ENCODE data around the gene CCDC190. TPM values are rescaled to one million over a fixed set of nuclear protein-coding genes. Genes with fewer than 3 reads are reported as not detected.

Gene CCDC190
- total and polyA plus RNA-seq, 8 donors = 0.22 to 2.1 (median 0.65) TPM

DNA sequence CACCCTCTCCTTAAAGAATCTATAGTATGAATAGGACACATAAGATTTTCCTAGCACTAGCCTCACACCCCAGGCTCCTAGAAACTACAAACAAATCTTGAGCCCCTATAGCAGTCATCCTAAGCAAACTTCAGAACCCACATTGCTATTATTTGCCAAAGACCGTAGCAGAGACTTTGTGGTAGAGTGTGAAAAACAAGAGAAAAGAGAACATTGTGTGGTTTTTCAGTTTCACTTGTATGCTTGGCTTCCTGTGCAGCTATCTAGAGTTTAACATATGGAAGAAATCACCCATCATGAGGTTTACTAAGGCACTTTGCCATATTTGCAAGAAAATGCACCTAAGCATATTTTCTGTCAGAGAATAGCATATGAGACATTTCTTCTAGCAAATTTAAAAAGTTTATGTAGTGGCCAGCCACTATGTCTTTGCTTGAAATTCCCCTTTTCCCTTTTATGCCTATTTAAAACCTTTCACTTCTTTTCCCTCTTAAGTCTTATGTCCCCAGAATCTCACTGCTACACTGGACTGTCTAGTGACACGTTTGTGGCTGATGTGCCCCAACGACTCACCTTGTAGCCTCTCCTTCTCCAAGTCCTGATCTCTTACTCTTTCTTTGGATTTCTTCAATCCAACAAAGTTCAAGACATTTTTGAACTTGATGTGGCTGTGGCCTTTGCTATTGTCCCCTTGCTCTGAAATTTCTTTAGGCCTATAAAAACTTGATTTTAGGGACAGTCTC lies 25.6 kb downstream of the CCDC190 start:
- TF ChIP-seq CTCF (IDR thresholded peaks at IDR 0.05) = no peak
- Histone ChIP-seq H3K27ac (no peak overlapping the region), H3K27me3 (no peaks in the 10 kb centered on the region), H3K4me1 (no peaks in the 10 kb centered on the region), H3K36me3 (no peaks in the 10 kb centered on the region), H3K4me3 (no peak overlapping the region), H3K9me3 (peaks cover 0 to 18% of the 10 kb centered on the region in 2 donors)
- ATAC-seq (no peak), DNase-seq (no peak)
- intact Hi-C loops (cut with DNase I) = no loop called here

DNA sequence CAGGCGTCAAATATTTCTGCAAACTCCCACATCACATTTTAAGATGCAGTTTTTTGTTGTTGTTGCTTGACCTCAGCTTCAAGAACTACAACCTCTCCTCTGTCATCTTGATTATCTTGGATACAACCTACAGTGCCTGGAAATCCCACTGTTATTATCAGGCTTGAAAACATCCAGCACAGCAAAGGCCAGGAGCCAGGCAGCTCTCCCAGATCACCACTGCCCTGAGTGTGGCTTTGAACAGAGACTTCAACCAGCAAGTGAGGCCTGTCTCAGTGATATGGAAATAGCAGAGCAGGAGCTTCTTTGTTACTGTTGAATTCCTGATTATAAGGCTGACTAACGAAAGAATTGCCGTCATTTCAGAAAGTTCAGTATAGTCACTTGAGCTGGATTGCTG lies 28.5 kb downstream of the CCDC190 start:
- intact Hi-C loops (cut with DNase I) = no loop called here
- ATAC-seq (no peak), DNase-seq (no peak)
- Histone ChIP-seq H3K27me3 (peaks cover 0 to 2% of the 10 kb centered on the region in 2 donors), H3K27ac (no peak overlapping the region), H3K4me1 (no peaks in the 10 kb centered on the region), H3K36me3 (no peaks in the 10 kb centered on the region), H3K9me3 (no peaks in the 10 kb centered on the region), H3K4me3 (no peak overlapping the region)
- TF ChIP-seq CTCF (IDR thresholded peaks at IDR 0.05) = no peak

- intact Hi-C loops (cut with DNase I) = no loop called here
- H3K4me3 ChIP-seq = no peak overlapping the region
- no peaks in the 10 kb centered on the region for H3K36me3 ChIP-seq
- TF ChIP-seq CTCF (IDR thresholded peaks at IDR 0.05) = no peak
- DNase-seq (no peak), ATAC-seq (no peak)
- H3K9me3 ChIP-seq = no peaks in the 10 kb centered on the region
- no peak overlapping the region for H3K27ac ChIP-seq
- no peaks in the 10 kb centered on the region for H3K4me1 ChIP-seq
- H3K27me3 ChIP-seq = peaks cover 0 to 16% of the 10 kb centered on the region in 2 donors
These were observed 31.7 kb downstream of the CCDC190 start for GRCh38 chr1:162829268-162829667.

DNA sequence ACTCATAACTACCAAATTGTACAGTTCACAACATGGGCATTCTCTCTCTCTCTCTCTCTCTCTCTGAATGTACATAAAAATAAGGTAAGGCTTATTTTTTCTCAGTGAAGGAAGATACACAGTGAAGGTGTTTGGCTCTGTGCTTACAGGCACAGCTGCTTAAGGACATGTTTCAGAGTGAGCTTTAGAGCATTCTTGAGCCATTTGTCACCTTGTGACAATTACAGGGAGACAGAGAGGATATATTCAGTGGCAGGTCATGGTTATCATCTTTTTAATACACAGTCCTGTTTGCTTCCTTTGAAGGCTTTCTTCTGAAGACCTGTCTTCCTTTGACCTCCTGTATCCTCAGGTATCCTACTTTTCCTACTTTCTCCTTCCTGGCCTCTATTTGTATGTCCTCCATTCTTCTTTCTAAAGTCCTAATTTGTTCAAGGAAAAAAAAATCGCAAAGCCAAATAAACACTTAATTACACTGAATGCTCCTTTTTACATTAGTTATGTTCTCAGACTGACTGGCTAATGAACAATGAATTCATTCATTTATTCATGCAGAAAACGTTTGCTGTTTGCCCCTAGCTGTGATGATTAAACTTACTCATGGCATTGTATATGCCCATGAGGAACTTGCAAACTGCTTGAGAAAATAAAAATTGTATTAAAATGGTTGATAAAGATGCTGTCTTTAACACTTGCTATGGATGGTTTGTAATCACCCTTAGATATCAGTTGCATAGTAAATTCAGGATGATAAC lies 37.0 kb downstream of the CCDC190 start:
- H3K27me3 ChIP-seq = peaks cover 7 to 49% of the 10 kb centered on the region in 2 donors
- intact Hi-C loops (cut with DNase I) = no loop called here
- H3K4me3 ChIP-seq = no peak overlapping the region
- no peaks in the 10 kb centered on the region for H3K36me3 ChIP-seq
- ATAC-seq (no peak), DNase-seq (no peak)
- H3K9me3 ChIP-seq = no peaks in the 10 kb centered on the region
- H3K27ac ChIP-seq = no peak overlapping the region
- TF ChIP-seq CTCF (IDR thresholded peaks at IDR 0.05) = no peak
- H3K4me1 ChIP-seq = peaks cover 7 to 8% of the 10 kb centered on the region in 2 donors

DNA sequence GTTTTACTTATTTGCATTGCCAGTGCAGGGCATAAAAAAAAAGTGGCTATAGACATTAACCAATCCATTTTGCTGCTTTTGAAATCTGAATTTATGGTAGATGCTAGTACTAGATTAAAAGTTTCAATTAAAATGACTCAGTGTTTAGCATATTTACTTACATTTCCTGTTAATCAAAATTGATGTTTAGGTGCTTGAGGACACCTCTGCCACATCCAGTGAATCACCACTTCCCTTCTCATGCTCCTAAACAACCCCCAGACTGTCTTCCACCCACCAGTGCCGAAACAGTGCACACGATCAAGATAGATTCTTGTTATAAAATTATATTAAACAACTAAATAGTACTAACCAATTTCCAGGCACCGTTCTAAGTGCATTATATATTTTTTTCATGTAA lies 37.7 kb downstream of the CCDC190 start:
- no peaks in the 10 kb centered on the region for H3K9me3 ChIP-seq
- ATAC-seq (no peak), DNase-seq (no peak)
- no peak for TF ChIP-seq CTCF (IDR thresholded peaks at IDR 0.05)
- H3K36me3 ChIP-seq = no peaks in the 10 kb centered on the region
- H3K27ac ChIP-seq = no peak overlapping the region
- H3K27me3 ChIP-seq = peaks cover 7 to 49% of the 10 kb centered on the region in 2 donors
- H3K4me1 ChIP-seq = peaks cover 7 to 8% of the 10 kb centered on the region in 2 donors
- intact Hi-C loops (cut with DNase I) = no loop called here
- H3K4me3 ChIP-seq = no peak overlapping the region

All from left lung (tissue), 10 donors.